A549 (cell line): Measurements from ENCODE around the gene TMEM248. TPM values are rescaled to one million over a fixed set of nuclear protein-coding genes. Genes with fewer than 3 reads are reported as not detected.

Source experiments
- ATAC-seq, 2 experiments: fragments of 200-7000 bp in 1 of 2; fragments of >200 bp in 1 of 2; cut with Nextera tagmentation in 1 of 2; cut with Tn5 transposase in 1 of 2; 3 replicates each; pipeline versions ENCODE4 v1.8.0 to v1.9.1; 2018 to 2020; ENCODE audit warnings: mild to moderate bottlenecking in 1 of 2, moderate library complexity in 1 of 2
- CTCF ChIA-PET: fragments of 300-600 bp; sonication (Branson Sonifier 250); formaldehyde crosslinking; extraction: SDS; loops from one replicate; lab custom pipeline; 2021; ENCODE audit warnings: antibody characterized with exemption, inconsistent platforms; lab: Yijun Ruan, JAX
- POLR2A ChIA-PET: fragments of 350-600 bp; formaldehyde crosslinking; extraction: SDS; loops from one replicate; lab custom pipeline; 2021; ENCODE audit warnings: antibody characterized with exemption, inconsistent platforms; lab: Yijun Ruan, JAX
- DNase-seq, 2 experiments: peaks; one replicate each; pipeline versions ENCODE4 v3.0.0 to v3.0.0-alpha.2; 2011 to 2016; ENCODE audit warnings: low read depth in 1 of 2, low spot score in 1 of 2
- FAIRE-seq: peaks from 2 replicates; lab custom pipeline; 2011; peaks lifted over from hg19 to GRCh38; lab: Jason Lieb, UNC
- H3K27ac ChIP-seq, 2 experiments: fragments of >200 bp; sonication (Bioruptor Twin); formaldehyde crosslinking; 3 replicates each; pipeline ENCODE4 v1.5.1; 2016 to 2017
- H3K4me1 ChIP-seq: fragments of >200 bp; sonication (Bioruptor Twin); formaldehyde crosslinking; 3 replicates; pipeline ENCODE4 v1.6.1; 2016
- H3K4me2 ChIP-seq: fragments of >200 bp; sonication (Bioruptor Twin); formaldehyde crosslinking; 3 replicates; pipeline ENCODE4 v1.6.1; 2016
- H3K4me3 ChIP-seq: fragments of >200 bp; sonication (Bioruptor Twin); formaldehyde crosslinking; 3 replicates; pipeline ENCODE4 v1.5.1; 2016
- H3K9me3 ChIP-seq: fragments of >200 bp; sonication (Bioruptor Twin); formaldehyde crosslinking; 3 replicates; pipeline ENCODE4 v1.6.1; 2016
- BHLHE40 ChIP-seq: IDR thresholded peaks from 2 replicates; pipeline ENCODE4 v1.6.1; 2012; ENCODE audit warnings: low read depth, low read length, inconsistent platforms
- CBX2 ChIP-seq: fragments of 200-600 bp; sonication (generic); IDR thresholded peaks from 2 replicates; pipeline ENCODE4 v1.6.1; 2016; ENCODE audit warnings: low read depth, mild to moderate bottlenecking, borderline replicate concordance
- CBX8 ChIP-seq: fragments of 200-600 bp; sonication (generic); IDR thresholded peaks from 2 replicates; pipeline ENCODE4 v1.6.1; 2016
- E2F6 ChIP-seq: IDR thresholded peaks from 2 replicates; pipeline ENCODE4 v1.6.1; 2012; ENCODE audit warnings: low read depth, borderline replicate concordance
- EHF ChIP-seq: fragments of 250-450 bp; sonication (Bioruptor Pico); IDR thresholded peaks from 2 replicates; pipeline ENCODE4 v1.5.0; 2020; ENCODE audit warnings: mild to moderate bottlenecking
- EHMT2 ChIP-seq: fragments of 200-600 bp; sonication (generic); IDR thresholded peaks from 2 replicates; pipeline ENCODE4 v1.6.1; 2016; ENCODE audit warnings: antibody characterized with exemption, low read depth, mild to moderate bottlenecking, moderate library complexity
- EP300 ChIP-seq, 2 experiments: fragments of >200 bp; sonication (Bioruptor Twin); formaldehyde crosslinking; IDR thresholded peaks; 2 replicates in 1 of 2; 3 replicates in 1 of 2; pipeline ENCODE4 v1.6.1; 2016 to 2017
- ESRRA ChIP-seq: fragments of 150-350 bp; IDR thresholded peaks from 2 replicates; pipeline ENCODE4 v1.6.1; 2014; ENCODE audit warnings: mild to moderate bottlenecking, low read length, borderline replicate concordance
- HEYL ChIP-seq: fragments of 250-450 bp; sonication (Bioruptor Pico); IDR thresholded peaks from 2 replicates; pipeline ENCODE4 v1.8.0; 2021; ENCODE audit warnings: mild to moderate bottlenecking, moderate library complexity
- HOXB13 ChIP-seq: fragments of 250-450 bp; sonication (Bioruptor Pico); IDR thresholded peaks from 2 replicates; pipeline ENCODE4 v1.5.0; 2020; ENCODE audit warnings: low read depth, mild to moderate bottlenecking, moderate library complexity
- JUNB ChIP-seq: fragments of >200 bp; sonication (Bioruptor Twin); formaldehyde crosslinking; IDR thresholded peaks from 2 replicates; pipeline ENCODE4 v1.6.1; 2016
- KDM5A ChIP-seq: fragments of 200-600 bp; sonication (generic); IDR thresholded peaks from 2 replicates; pipeline ENCODE4 v1.6.1; 2016; ENCODE audit warnings: antibody characterized with exemption, mild to moderate bottlenecking
- MAFK ChIP-seq: fragments of 450-650 bp; IDR thresholded peaks from 2 replicates; pipeline ENCODE4 v1.6.1; 2014; ENCODE audit not compliant: partially characterized antibody
- NR3C1 ChIP-seq: fragments of >200 bp; sonication (Bioruptor Twin); formaldehyde crosslinking; IDR thresholded peaks from 3 replicates; pipeline ENCODE4 v1.6.1; 2017
- RARB ChIP-seq: fragments of 250-450 bp; sonication (Bioruptor Pico); IDR thresholded peaks from 2 replicates; pipeline ENCODE4 v1.8.0; 2021; ENCODE audit warnings: mild to moderate bottlenecking, moderate library complexity
- RFX5 ChIP-seq: fragments of 450-650 bp; IDR thresholded peaks from 2 replicates; pipeline ENCODE4 v1.7.1; 2014; ENCODE audit warnings: antibody characterized with exemption, mild to moderate bottlenecking, moderate library complexity
- SMC3 ChIP-seq: fragments of >200 bp; sonication (Bioruptor Twin); formaldehyde crosslinking; IDR thresholded peaks from 3 replicates; pipeline ENCODE4 v1.6.1; 2018; ENCODE audit warnings: inconsistent platforms
- TFCP2L1 ChIP-seq: fragments of 250-450 bp; sonication (Bioruptor Pico); IDR thresholded peaks from 2 replicates; pipeline ENCODE4 v1.5.0; 2021; ENCODE audit warnings: mild to moderate bottlenecking
- ZFP36 ChIP-seq: fragments of 450-650 bp; IDR thresholded peaks from 2 replicates; pipeline ENCODE4 v1.6.1; 2014; ENCODE audit warnings: borderline replicate concordance; ENCODE audit not compliant: partially characterized antibody
- ZNF302 ChIP-seq: fragments of 250-450 bp; sonication (Bioruptor Pico); IDR thresholded peaks from 2 replicates; pipeline ENCODE4 v1.9.0; 2021; ENCODE audit warnings: inconsistent platforms, mild to moderate bottlenecking, moderate library complexity
- ZSCAN20 ChIP-seq: fragments of 250-450 bp; sonication (Bioruptor Pico); IDR thresholded peaks from 2 replicates; pipeline ENCODE4 v1.8.0; 2022; ENCODE audit warnings: mild to moderate bottlenecking, moderate library complexity
- WGBS: methylation state at CpG from one replicate; pipeline ENCODE4 v1.1.6; 2017; ENCODE audit errors: missing lambda C conversion rate; 5-methylcytosine and 5-hydroxymethylcytosine counted together
- polyA plus RNA-seq, 4 experiments: library from polyadenylated mRNA; depleted of rRNA in 3 of 4; stranded (reverse); fragments of >200 nt; fragmentation: RNase III in 1 of 4; extraction: RNeasy Plus Mini Kit Qiagen cat#74134 plus additional on column Dnase treatment in 1 of 4; gene quantifications; 2 replicates in 3 of 4; 3 replicates in 1 of 4; pipeline ENCODE4 v1.2.3, GENCODE V29; 2011 to 2017
- TF ChIP-seq, protein P1 (sequence below): fragments of 200-600 bp; sonication (generic); IDR thresholded peaks from 2 replicates; pipeline ENCODE4 v1.6.1; 2016; ENCODE audit warnings: antibody characterized with exemption, mild to moderate bottlenecking, moderate library complexity
- TF ChIP-seq, protein P2 (sequence below): fragments of >200 bp; sonication (Bioruptor Twin); formaldehyde crosslinking; IDR thresholded peaks from 2 replicates; pipeline ENCODE4 v1.6.1; 2016

The TMEM248 gene
- polyA plus RNA-seq, 2 of the 4 experiments (the other 2 are of a cell fraction), result 53.7 to 128 TPM

DNA sequence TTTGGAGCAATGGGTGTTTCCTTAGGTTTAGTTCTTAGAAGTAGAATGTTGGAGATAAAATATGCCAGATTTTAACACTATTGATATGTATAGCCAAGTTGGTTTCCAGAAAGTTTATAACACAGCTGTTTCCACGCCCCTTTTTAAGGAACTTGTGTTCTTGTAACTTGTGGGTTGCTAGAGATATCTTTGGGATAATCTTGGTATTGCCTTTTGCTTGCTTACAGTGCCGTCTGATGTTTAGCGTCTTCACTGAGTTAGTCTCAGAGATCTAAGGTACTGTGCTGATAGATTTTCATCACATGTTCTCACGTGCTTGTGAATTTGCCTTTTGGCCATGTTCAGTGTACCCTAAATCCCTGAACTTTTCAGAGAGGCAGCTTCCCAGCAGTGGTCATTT is 12.4 kb downstream of the TMEM248 start (continued):
- TF ChIP-seq, protein P1, sequence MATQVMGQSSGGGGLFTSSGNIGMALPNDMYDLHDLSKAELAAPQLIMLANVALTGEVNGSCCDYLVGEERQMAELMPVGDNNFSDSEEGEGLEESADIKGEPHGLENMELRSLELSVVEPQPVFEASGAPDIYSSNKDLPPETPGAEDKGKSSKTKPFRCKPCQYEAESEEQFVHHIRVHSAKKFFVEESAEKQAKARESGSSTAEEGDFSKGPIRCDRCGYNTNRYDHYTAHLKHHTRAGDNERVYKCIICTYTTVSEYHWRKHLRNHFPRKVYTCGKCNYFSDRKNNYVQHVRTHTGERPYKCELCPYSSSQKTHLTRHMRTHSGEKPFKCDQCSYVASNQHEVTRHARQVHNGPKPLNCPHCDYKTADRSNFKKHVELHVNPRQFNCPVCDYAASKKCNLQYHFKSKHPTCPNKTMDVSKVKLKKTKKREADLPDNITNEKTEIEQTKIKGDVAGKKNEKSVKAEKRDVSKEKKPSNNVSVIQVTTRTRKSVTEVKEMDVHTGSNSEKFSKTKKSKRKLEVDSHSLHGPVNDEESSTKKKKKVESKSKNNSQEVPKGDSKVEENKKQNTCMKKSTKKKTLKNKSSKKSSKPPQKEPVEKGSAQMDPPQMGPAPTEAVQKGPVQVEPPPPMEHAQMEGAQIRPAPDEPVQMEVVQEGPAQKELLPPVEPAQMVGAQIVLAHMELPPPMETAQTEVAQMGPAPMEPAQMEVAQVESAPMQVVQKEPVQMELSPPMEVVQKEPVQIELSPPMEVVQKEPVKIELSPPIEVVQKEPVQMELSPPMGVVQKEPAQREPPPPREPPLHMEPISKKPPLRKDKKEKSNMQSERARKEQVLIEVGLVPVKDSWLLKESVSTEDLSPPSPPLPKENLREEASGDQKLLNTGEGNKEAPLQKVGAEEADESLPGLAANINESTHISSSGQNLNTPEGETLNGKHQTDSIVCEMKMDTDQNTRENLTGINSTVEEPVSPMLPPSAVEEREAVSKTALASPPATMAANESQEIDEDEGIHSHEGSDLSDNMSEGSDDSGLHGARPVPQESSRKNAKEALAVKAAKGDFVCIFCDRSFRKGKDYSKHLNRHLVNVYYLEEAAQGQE, result no peak
- TF ChIP-seq, protein P2, sequence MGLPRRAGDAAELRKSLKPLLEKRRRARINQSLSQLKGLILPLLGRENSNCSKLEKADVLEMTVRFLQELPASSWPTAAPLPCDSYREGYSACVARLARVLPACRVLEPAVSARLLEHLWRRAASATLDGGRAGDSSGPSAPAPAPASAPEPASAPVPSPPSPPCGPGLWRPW, result no peak
- TF ChIP-seq RARB (CRISPR knock-in tag), result no peak
- TF ChIP-seq RFX5, result no peak
- TF ChIP-seq ZFP36, result no peak
- TF ChIP-seq CBX2, result no peak

DNA sequence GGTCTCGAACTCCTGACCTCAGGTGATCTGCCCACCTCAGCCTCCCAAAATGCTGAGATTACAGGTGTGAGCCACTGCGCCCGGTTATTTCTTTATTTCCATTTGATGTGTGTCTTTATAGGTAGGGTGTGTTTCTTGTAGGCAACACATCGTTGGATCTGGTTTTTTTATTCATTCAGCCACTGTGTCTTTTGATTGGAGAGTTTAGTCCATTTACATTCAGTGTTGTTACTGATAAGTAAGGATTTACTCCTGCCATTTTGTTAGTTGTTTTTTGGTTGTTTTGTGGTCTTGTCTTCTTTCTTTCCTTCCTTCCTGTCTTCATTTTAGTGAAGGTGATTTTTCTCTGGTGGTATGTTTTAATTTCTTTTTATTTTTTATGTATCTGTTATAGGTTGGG is 16.9 kb downstream of the TMEM248 start:
- 91% methylated on average over 4 of the region's 4 CpGs for WGBS
- Histone ChIP-seq H3K4me2 (no peak overlapping the region), H3K4me3 (no peak overlapping the region), H3K27ac (no peak overlapping the region), H3K4me1 (no peaks in the 10 kb centered on the region), H3K9me3 (no peaks in the 10 kb centered on the region)
- CTCF ChIA-PET, result interaction anchor here (1.1 kb wide), 1 partner anchor 15 kb away, joined by 3 read pairs; no protein-coding TSS in a partner anchor
- TF ChIP-seq HEYL (CRISPR knock-in tag) (no peak), NR3C1 (no peak), ZNF302 (no peak), EHF (CRISPR knock-in tag) (no peak), KDM5A (no peak), ZSCAN20 (CRISPR knock-in tag) (no peak), JUNB (no peak), E2F6 (no peak), EP300 (IDR thresholded peaks at IDR 0.05) (no peak), BHLHE40 (no peak), CBX8 (no peak), HOXB13 (CRISPR knock-in tag) (no peak), SMC3 (no peak), ESRRA (no peak), TFCP2L1 (CRISPR knock-in tag) (no peak)
- TF ChIP-seq, protein P2, result no peak
- FAIRE-seq (no peak), DNase-seq (no peak), ATAC-seq (no peak)
- POLR2A ChIA-PET, result no interaction called here

DNA sequence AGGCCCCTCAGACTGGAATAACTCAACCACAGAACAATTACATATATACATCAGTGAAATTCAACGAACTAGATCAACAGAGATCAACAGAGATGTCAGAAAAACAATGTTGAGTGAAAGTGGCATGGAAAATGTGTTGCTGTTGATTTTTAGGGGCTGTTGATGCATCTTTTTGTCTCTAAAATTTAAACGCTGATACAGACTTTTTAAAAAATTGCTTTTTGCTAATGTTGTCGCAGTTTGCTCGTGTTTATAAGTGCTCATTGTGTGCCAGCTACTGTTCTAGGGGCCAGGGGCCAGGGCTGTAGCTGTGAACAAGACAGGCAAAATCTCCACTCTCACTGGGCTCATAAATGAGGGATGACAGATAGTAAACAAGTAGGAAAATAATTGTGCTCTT is 18.3 kb downstream of the TMEM248 start:
- ATAC-seq, result no peak
- POLR2A ChIA-PET, result no interaction called here
- 91% methylated on average over 4 of the region's 4 CpGs for WGBS
- no peaks in the 10 kb centered on the region for H3K9me3 ChIP-seq
- no peak overlapping the region for H3K4me3 ChIP-seq
- CTCF ChIA-PET, result no interaction called here
- H3K4me1 ChIP-seq, result no peaks in the 10 kb centered on the region
- H3K27ac ChIP-seq, result no peak overlapping the region
- no peak for DNase-seq
- FAIRE-seq, result no peak
- H3K4me2 ChIP-seq, result no peak overlapping the region
- TF ChIP-seq MAFK (peak; percentile 56), EHMT2 (no peak)
